ENCODE data around the gene PCNT. TPM values are rescaled to one million over a fixed set of nuclear protein-coding genes. Genes with fewer than 3 reads are reported as not detected.

PCNT gene
- total RNA-seq, 5 donors from 2014 or later (not counting 1 experiment from before 2014, with no cell fraction given) = 52.8 to 65.0 (median 58.6) TPM

GRCh38 chr21:46285761-46286647 lies 38.0 kb upstream of the PCNT start, which contains the start of gene YBEY:
Gene YBEY (plus strand): TSS chr21:46286342. CDS start chr21:46286914, 572 bp downstream.
- CTCF ChIA-PET = interaction anchor here in 1 of 2 donors (0.5 to 1.8 kb wide), 2 partner anchors 143 to 169 kb away, joined by 4 to 10 read pairs; no protein-coding TSS in a partner anchor
- WGBS (ENCODE audit: insufficient coverage) = under 1% methylated on average over 100 of the region's 105 CpGs
- DNase-seq = peak; percentile 64 to 90 (median 77)

GRCh38 chr21:46286648-46287002 lies 37.3 kb upstream of the PCNT start:
- no peaks in the 10 kb centered on the region for H3K9me3 Mint-ChIP-seq
- CTCF ChIA-PET = no interaction called here

More at GRCh38 chr21:46285761-46286647, 38.0 kb upstream of the PCNT start, which contains the start of gene YBEY:
- Mint-ChIP-seq H3K9me3 (no peaks in the 10 kb centered on the region), H3K36me3 (peaks cover 19% of the 10 kb centered on the region), H3K4me3 (peak within 1 kb of the TSS; percentile 86 to 98 (median 93)), H3K27ac (peak within 1 kb of the TSS; percentile 97 to 98), H3K4me1 (peaks cover 52 to 58% (median 53%) of the 10 kb centered on the region in 3 donors), H3K27me3 (no peaks in the 10 kb centered on the region)
- ATAC-seq (replicated peaks in 1 of 4) = peak; percentile 90
- Histone ChIP-seq H3K27me3 (replicated peaks in 1 of 2; ENCODE audit: control insufficient read depth in 2 of 2, extremely low read depth in 1 of 2, insufficient read depth in 2 of 2, low read length in 1 of 2) (no peaks in the 10 kb centered on the region), H3K4me3 (ENCODE audit: control insufficient read depth in 1 of 2, extremely low read depth in 1 of 2, low read length in 1 of 2) (peak within 1 kb of the TSS; percentile 75 to 78), H3K9me3 (no peaks in the 10 kb centered on the region), H3K27ac (ENCODE audit: low read length) (peak within 1 kb of the TSS; percentile 71), H3K4me1 (ENCODE audit: control insufficient read depth in 1 of 2, extremely low read depth in 1 of 2, insufficient read depth in 2 of 2, low read length in 2 of 2) (peaks cover 21 to 47% of the 10 kb centered on the region in 2 experiments), H3K36me3 (ENCODE audit: control insufficient read depth in 2 of 2, extremely low read depth in 1 of 2, insufficient read depth in 1 of 2, low read length in 1 of 2) (peaks cover 6 to 27% of the 10 kb centered on the region in 2 donors)
- POLR2A ChIA-PET = no interaction called here

GRCh38 chr21:46287541-46287940 lies 36.4 kb upstream of the PCNT start:
- no peak overlapping the region for H3K27ac Mint-ChIP-seq
- H3K4me3 Mint-ChIP-seq = peak overlapping the region in 2 of 3 donors; percentile 86 to 93
- Histone ChIP-seq H3K4me3 (ENCODE audit: control insufficient read depth in 1 of 2, extremely low read depth in 1 of 2, low read length in 1 of 2) (no peak overlapping the region), H3K4me1 (ENCODE audit: control insufficient read depth in 1 of 2, extremely low read depth in 1 of 2, insufficient read depth in 2 of 2, low read length in 2 of 2) (peaks cover 22 to 33% of the 10 kb centered on the region in 2 experiments), H3K9me3 (no peaks in the 10 kb centered on the region), H3K27ac (ENCODE audit: low read length) (no peak overlapping the region), H3K36me3 (ENCODE audit: control insufficient read depth in 2 of 2, extremely low read depth in 1 of 2, insufficient read depth in 1 of 2, low read length in 1 of 2) (peaks cover 6 to 28% of the 10 kb centered on the region in 2 donors), H3K27me3 (replicated peaks in 1 of 2; ENCODE audit: control insufficient read depth in 2 of 2, extremely low read depth in 1 of 2, insufficient read depth in 2 of 2, low read length in 1 of 2) (no peaks in the 10 kb centered on the region)
- WGBS (ENCODE audit: insufficient coverage) = 80% methylated on average over 1 of the region's 10 CpGs
- H3K36me3 Mint-ChIP-seq = peaks cover 28% of the 10 kb centered on the region
- no peaks in the 10 kb centered on the region for H3K27me3 Mint-ChIP-seq
- ChIA-PET CTCF (no interaction called here), POLR2A (no interaction called here)
- no peaks in the 10 kb centered on the region for H3K9me3 Mint-ChIP-seq
- H3K4me1 Mint-ChIP-seq = peaks cover 40 to 52% (median 48%) of the 10 kb centered on the region in 3 donors
- DNase-seq (no peak), ATAC-seq (replicated peaks in 1 of 4) (no peak)

More at GRCh38 chr21:46286648-46287002, 37.3 kb upstream of the PCNT start:
- Histone ChIP-seq H3K4me3 (ENCODE audit: control insufficient read depth in 1 of 2, extremely low read depth in 1 of 2, low read length in 1 of 2) (peak overlapping the region; percentile 75 to 78), H3K27me3 (replicated peaks in 1 of 2; ENCODE audit: control insufficient read depth in 2 of 2, extremely low read depth in 1 of 2, insufficient read depth in 2 of 2, low read length in 1 of 2) (no peaks in the 10 kb centered on the region), H3K9me3 (no peaks in the 10 kb centered on the region), H3K27ac (ENCODE audit: low read length) (peak overlapping the region; percentile 71), H3K4me1 (ENCODE audit: control insufficient read depth in 1 of 2, extremely low read depth in 1 of 2, insufficient read depth in 2 of 2, low read length in 2 of 2) (peaks cover 22 to 42% of the 10 kb centered on the region in 2 experiments), H3K36me3 (ENCODE audit: control insufficient read depth in 2 of 2, extremely low read depth in 1 of 2, insufficient read depth in 1 of 2, low read length in 1 of 2) (peaks cover 6 to 27% of the 10 kb centered on the region in 2 donors)
- 0% methylated on average over 7 of the region's 16 CpGs for WGBS (ENCODE audit: insufficient coverage)
- POLR2A ChIA-PET = no interaction called here
- Mint-ChIP-seq H3K4me1 (peaks cover 47 to 58% (median 51%) of the 10 kb centered on the region in 3 donors), H3K36me3 (peaks cover 22% of the 10 kb centered on the region), H3K4me3 (peak overlapping the region; percentile 86 to 98 (median 93)), H3K27me3 (no peaks in the 10 kb centered on the region), H3K27ac (peak overlapping the region; percentile 97 to 98)
- ATAC-seq (replicated peaks in 1 of 4) (peak; percentile 10 to 30 (median 21)), DNase-seq (no peak)

GRCh38 chr21:46289655-46290179 lies 34.2 kb upstream of the PCNT start:
- H3K27me3 Mint-ChIP-seq = no peaks in the 10 kb centered on the region
- Histone ChIP-seq H3K4me3 (ENCODE audit: control insufficient read depth in 1 of 2, extremely low read depth in 1 of 2, low read length in 1 of 2) (no peak overlapping the region), H3K27ac (ENCODE audit: low read length) (no peak overlapping the region), H3K27me3 (replicated peaks in 1 of 2; ENCODE audit: control insufficient read depth in 2 of 2, extremely low read depth in 1 of 2, insufficient read depth in 2 of 2, low read length in 1 of 2) (no peaks in the 10 kb centered on the region), H3K4me1 (ENCODE audit: control insufficient read depth in 1 of 2, extremely low read depth in 1 of 2, insufficient read depth in 2 of 2, low read length in 2 of 2) (peaks cover 12 to 14% of the 10 kb centered on the region in 2 experiments), H3K9me3 (no peaks in the 10 kb centered on the region), H3K36me3 (ENCODE audit: control insufficient read depth in 2 of 2, extremely low read depth in 1 of 2, insufficient read depth in 1 of 2, low read length in 1 of 2) (peaks cover 6 to 10% of the 10 kb centered on the region in 2 donors)
- no peak for ATAC-seq (replicated peaks in 1 of 4)
- H3K9me3 Mint-ChIP-seq = no peaks in the 10 kb centered on the region
- no peak for DNase-seq
- no peak overlapping the region for H3K4me3 Mint-ChIP-seq
- H3K27ac Mint-ChIP-seq = no peak overlapping the region
- ChIA-PET CTCF (interaction anchor here in 1 of 2 donors (0.5 kb wide), 1 partner anchor 14 kb away, joined by 4 read pairs; no protein-coding TSS in a partner anchor), POLR2A (no interaction called here)
- peaks cover 26 to 33% (median 30%) of the 10 kb centered on the region in 3 donors for H3K4me1 Mint-ChIP-seq
- H3K36me3 Mint-ChIP-seq = peaks cover 19% of the 10 kb centered on the region
- WGBS (ENCODE audit: insufficient coverage) = 80% methylated on average over 6 of the region's 6 CpGs

GRCh38 chr21:46291561-46291960 lies 32.4 kb upstream of the PCNT start:
- no peak overlapping the region for H3K4me3 Mint-ChIP-seq
- H3K27me3 Mint-ChIP-seq = no peaks in the 10 kb centered on the region
- H3K27ac ChIP-seq (ENCODE audit: low read length) = no peak overlapping the region
- H3K4me3 ChIP-seq (ENCODE audit: control insufficient read depth in 1 of 2, extremely low read depth in 1 of 2, low read length in 1 of 2) = no peak overlapping the region
- ChIA-PET CTCF (no interaction called here), POLR2A (no interaction called here)
- no peaks in the 10 kb centered on the region for H3K9me3 ChIP-seq
- H3K27me3 ChIP-seq (replicated peaks in 1 of 2; ENCODE audit: control insufficient read depth in 2 of 2, extremely low read depth in 1 of 2, insufficient read depth in 2 of 2, low read length in 1 of 2) = peaks cover 0 to 11% of the 10 kb centered on the region in 2 experiments
- DNase-seq (no peak), ATAC-seq (replicated peaks in 1 of 4) (no peak)
- peaks cover 5 to 24% of the 10 kb centered on the region in 2 experiments for H3K4me1 ChIP-seq (ENCODE audit: control insufficient read depth in 1 of 2, extremely low read depth in 1 of 2, insufficient read depth in 2 of 2, low read length in 2 of 2)
- 100% methylated on average over 1 of the region's 2 CpGs for WGBS (ENCODE audit: insufficient coverage)
- peaks cover 6 to 10% of the 10 kb centered on the region in 2 donors for H3K36me3 ChIP-seq (ENCODE audit: control insufficient read depth in 2 of 2, extremely low read depth in 1 of 2, insufficient read depth in 1 of 2, low read length in 1 of 2)
- peaks cover 19% of the 10 kb centered on the region for H3K36me3 Mint-ChIP-seq
- H3K9me3 Mint-ChIP-seq = no peaks in the 10 kb centered on the region
- H3K27ac Mint-ChIP-seq = no peak overlapping the region
- peaks cover 19 to 26% (median 22%) of the 10 kb centered on the region in 3 donors for H3K4me1 Mint-ChIP-seq

- H3K36me3 ChIP-seq (ENCODE audit: control insufficient read depth in 2 of 2, extremely low read depth in 1 of 2, insufficient read depth in 1 of 2, low read length in 1 of 2) = peaks cover 0 to 10% of the 10 kb centered on the region in 2 donors
- no peaks in the 10 kb centered on the region for H3K9me3 ChIP-seq
- DNase-seq (no peak), ATAC-seq (replicated peaks in 1 of 4) (peak in 1 of 4 experiments; percentile 42)
- no peak overlapping the region for H3K4me3 ChIP-seq (ENCODE audit: control insufficient read depth in 1 of 2, extremely low read depth in 1 of 2, low read length in 1 of 2)
- ChIA-PET POLR2A (no interaction called here), CTCF (no interaction called here)
- 64% methylated on average over 2 of the region's 10 CpGs for WGBS (ENCODE audit: insufficient coverage)
- Mint-ChIP-seq H3K36me3 (peaks cover 14% of the 10 kb centered on the region), H3K27ac (no peak overlapping the region), H3K9me3 (no peaks in the 10 kb centered on the region), H3K4me1 (peaks cover 7 to 16% (median 12%) of the 10 kb centered on the region in 3 donors), H3K4me3 (no peak overlapping the region), H3K27me3 (peaks cover 0 to 2% of the 10 kb centered on the region in 2 donors)
- H3K4me1 ChIP-seq (ENCODE audit: control insufficient read depth in 1 of 2, extremely low read depth in 1 of 2, insufficient read depth in 2 of 2, low read length in 2 of 2) = peaks cover 6 to 31% of the 10 kb centered on the region in 2 experiments
- peaks cover 0 to 32% of the 10 kb centered on the region in 2 experiments for H3K27me3 ChIP-seq (replicated peaks in 1 of 2; ENCODE audit: control insufficient read depth in 2 of 2, extremely low read depth in 1 of 2, insufficient read depth in 2 of 2, low read length in 1 of 2)
- H3K27ac ChIP-seq (ENCODE audit: low read length) = no peak overlapping the region
Measured at GRCh38 chr21:46294647-46295176, 29.2 kb upstream of the PCNT start.

All from T-cell (primary cell).